Gastrocnemius medialis (tissue), 4 donors: ENCODE results near the gene CASK.

Source experiments
- POLR2A ChIP-seq, 2 donors: fragments of 450-650 bp; IDR thresholded peaks; one replicate each; pipeline ENCODE4 v1.6.1; 2017; ENCODE audit warnings: antibody characterized with exemption in 2 of 2, mild to moderate bottlenecking in 2 of 2, moderate library complexity in 2 of 2
- TF ChIP-seq, protein P1 (sequence below), 5 experiments: fragments of 450-650 bp in 3 of 5; fragments of 200-600 bp in 2 of 5; sonication (generic) in 2 of 5; IDR thresholded peaks in 4 of 5; conservative IDR thresholded peaks in 1 of 5; 1 replicate in 4 of 5; 2 replicates in 1 of 5; pipeline ENCODE4 v1.5.1; 2016 to 2019; ENCODE audit warnings: antibody characterized with exemption in 5 of 5, mild to moderate bottlenecking in 3 of 5, moderate library complexity in 3 of 5

DNA sequence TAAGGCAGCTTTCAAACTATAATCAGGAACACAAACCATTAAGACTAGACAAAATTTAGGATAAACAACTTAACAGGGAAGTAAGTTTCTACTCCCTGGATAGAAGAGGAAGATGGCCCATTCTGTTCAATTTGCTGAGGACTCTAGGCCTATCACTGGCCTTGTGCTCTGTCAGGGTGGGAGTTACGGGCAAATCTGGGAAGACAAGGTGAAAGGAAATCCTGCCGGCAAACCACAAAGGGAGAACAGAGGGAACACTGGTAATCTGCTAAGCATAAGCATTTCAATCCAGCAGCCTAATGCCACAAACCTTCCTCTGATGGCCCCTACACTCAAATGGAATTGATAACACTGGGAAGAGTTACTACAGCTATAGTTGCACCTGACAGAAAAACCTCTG lies 191.1 kb downstream of the CASK start:
- TF ChIP-seq, protein P1, sequence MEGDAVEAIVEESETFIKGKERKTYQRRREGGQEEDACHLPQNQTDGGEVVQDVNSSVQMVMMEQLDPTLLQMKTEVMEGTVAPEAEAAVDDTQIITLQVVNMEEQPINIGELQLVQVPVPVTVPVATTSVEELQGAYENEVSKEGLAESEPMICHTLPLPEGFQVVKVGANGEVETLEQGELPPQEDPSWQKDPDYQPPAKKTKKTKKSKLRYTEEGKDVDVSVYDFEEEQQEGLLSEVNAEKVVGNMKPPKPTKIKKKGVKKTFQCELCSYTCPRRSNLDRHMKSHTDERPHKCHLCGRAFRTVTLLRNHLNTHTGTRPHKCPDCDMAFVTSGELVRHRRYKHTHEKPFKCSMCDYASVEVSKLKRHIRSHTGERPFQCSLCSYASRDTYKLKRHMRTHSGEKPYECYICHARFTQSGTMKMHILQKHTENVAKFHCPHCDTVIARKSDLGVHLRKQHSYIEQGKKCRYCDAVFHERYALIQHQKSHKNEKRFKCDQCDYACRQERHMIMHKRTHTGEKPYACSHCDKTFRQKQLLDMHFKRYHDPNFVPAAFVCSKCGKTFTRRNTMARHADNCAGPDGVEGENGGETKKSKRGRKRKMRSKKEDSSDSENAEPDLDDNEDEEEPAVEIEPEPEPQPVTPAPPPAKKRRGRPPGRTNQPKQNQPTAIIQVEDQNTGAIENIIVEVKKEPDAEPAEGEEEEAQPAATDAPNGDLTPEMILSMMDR (IDR thresholded peaks at IDR 0.05 in 4 of 5, conservative IDR thresholded peaks at IDR 0.05 in 1 of 5): no peak
- TF ChIP-seq POLR2A (IDR thresholded peaks at IDR 0.05): no peak
